MM.1S (cell line): ENCODE measurements around the gene AMER1.

Source experiments
- CTCF ChIP-seq: fragments of 300-600 bp; sonication (generic); IDR thresholded peaks from 2 replicates; pipeline ENCODE4 v1.5.1; 2016; ENCODE audit warnings: antibody characterized with exemption, low read length, mixed read lengths
- EZH2 ChIP-seq: fragments of 300-600 bp; sonication (generic); optimal IDR thresholded peaks from 2 replicates; pipeline ENCODE3; 2017; ENCODE audit warnings: low read depth, mild to moderate bottlenecking, antibody characterized with exemption, low read length, mixed read lengths

GRCh38 chrX:64205441-64205734 lies at the start of gene AMER1:
- no peak for TF ChIP-seq CTCF
- TF ChIP-seq EZH2: no peak
